Measurements from ENCODE around the gene CTXND1.

CTXND1 gene

GRCh38 chr15:80182611-80183261, 69.3 kb downstream of the CTXND1 start:
- Histone ChIP-seq H3K9ac (ENCODE audit: low read length) (no peak overlapping the region), H3K4me3 (ENCODE audit: low read depth, low read length) (no peak overlapping the region), H3K36me3 (ENCODE audit: control insufficient read depth, insufficient read depth, low read length) (peaks cover 41% of the 10 kb centered on the region), H3K27ac (ENCODE audit: low read depth, low read length) (no peak overlapping the region), H3K4me1 (ENCODE audit: control insufficient read depth, insufficient read depth, low read length) (no peaks in the 10 kb centered on the region), H3K27me3 (ENCODE audit: control insufficient read depth, insufficient read depth, low read length) (no peaks in the 10 kb centered on the region), H3K9me3 (ENCODE audit: control insufficient read depth, insufficient read depth, low read depth, low read length) (no peaks in the 10 kb centered on the region)

- Histone ChIP-seq H3K27ac (ENCODE audit: low read depth, low read length) (no peak overlapping the region), H3K9me3 (ENCODE audit: control insufficient read depth, insufficient read depth, low read depth, low read length) (no peaks in the 10 kb centered on the region), H3K36me3 (ENCODE audit: control insufficient read depth, insufficient read depth, low read length) (peaks cover 36% of the 10 kb centered on the region), H3K4me1 (ENCODE audit: control insufficient read depth, insufficient read depth, low read length) (no peaks in the 10 kb centered on the region), H3K9ac (ENCODE audit: low read length) (no peak overlapping the region), H3K4me3 (ENCODE audit: low read depth, low read length) (no peak overlapping the region), H3K27me3 (ENCODE audit: control insufficient read depth, insufficient read depth, low read length) (no peaks in the 10 kb centered on the region)
These were observed 71.0 kb downstream of the CTXND1 start for GRCh38 chr15:80180986-80181385.

- Histone ChIP-seq H3K36me3 (ENCODE audit: control insufficient read depth, insufficient read depth, low read length) (peaks cover 33% of the 10 kb centered on the region), H3K9ac (ENCODE audit: low read length) (no peak overlapping the region), H3K27me3 (ENCODE audit: control insufficient read depth, insufficient read depth, low read length) (no peaks in the 10 kb centered on the region), H3K9me3 (ENCODE audit: control insufficient read depth, insufficient read depth, low read depth, low read length) (no peaks in the 10 kb centered on the region), H3K27ac (ENCODE audit: low read depth, low read length) (no peak overlapping the region), H3K4me3 (ENCODE audit: low read depth, low read length) (no peak overlapping the region), H3K4me1 (ENCODE audit: control insufficient read depth, insufficient read depth, low read length) (no peaks in the 10 kb centered on the region)
These were observed 71.5 kb downstream of the CTXND1 start for GRCh38 chr15:80180468-80180867.

GRCh38 chr15:80179935-80180334, 72.1 kb downstream of the CTXND1 start:
- H3K9ac ChIP-seq (ENCODE audit: low read length) = no peak overlapping the region
- H3K4me1 ChIP-seq (ENCODE audit: control insufficient read depth, insufficient read depth, low read length) = no peaks in the 10 kb centered on the region
- no peaks in the 10 kb centered on the region for H3K27me3 ChIP-seq (ENCODE audit: control insufficient read depth, insufficient read depth, low read length)
- no peak overlapping the region for H3K4me3 ChIP-seq (ENCODE audit: low read depth, low read length)
- H3K36me3 ChIP-seq (ENCODE audit: control insufficient read depth, insufficient read depth, low read length) = peaks cover 31% of the 10 kb centered on the region
- no peak overlapping the region for H3K27ac ChIP-seq (ENCODE audit: low read depth, low read length)
- no peaks in the 10 kb centered on the region for H3K9me3 ChIP-seq (ENCODE audit: control insufficient read depth, insufficient read depth, low read depth, low read length)

GRCh38 chr15:80179025-80179759, 72.8 kb downstream of the CTXND1 start:
- Histone ChIP-seq H3K27me3 (ENCODE audit: control insufficient read depth, insufficient read depth, low read length) (no peaks in the 10 kb centered on the region), H3K27ac (ENCODE audit: low read depth, low read length) (no peak overlapping the region), H3K9ac (ENCODE audit: low read length) (no peak overlapping the region), H3K4me3 (ENCODE audit: low read depth, low read length) (no peak overlapping the region), H3K4me1 (ENCODE audit: control insufficient read depth, insufficient read depth, low read length) (no peaks in the 10 kb centered on the region), H3K9me3 (ENCODE audit: control insufficient read depth, insufficient read depth, low read depth, low read length) (no peaks in the 10 kb centered on the region), H3K36me3 (ENCODE audit: control insufficient read depth, insufficient read depth, low read length) (peaks cover 33% of the 10 kb centered on the region)

- Histone ChIP-seq H3K9ac (ENCODE audit: low read length) (no peak overlapping the region), H3K27ac (ENCODE audit: low read depth, low read length) (no peak overlapping the region), H3K36me3 (ENCODE audit: control insufficient read depth, insufficient read depth, low read length) (peaks cover 29% of the 10 kb centered on the region), H3K4me3 (ENCODE audit: low read depth, low read length) (no peak overlapping the region), H3K9me3 (ENCODE audit: control insufficient read depth, insufficient read depth, low read depth, low read length) (no peaks in the 10 kb centered on the region), H3K4me1 (ENCODE audit: control insufficient read depth, insufficient read depth, low read length) (no peaks in the 10 kb centered on the region), H3K27me3 (ENCODE audit: control insufficient read depth, insufficient read depth, low read length) (no peaks in the 10 kb centered on the region)
These were observed 74.9 kb downstream of the CTXND1 start for GRCh38 chr15:80177156-80177555.

GRCh38 chr15:80176443-80176842, 75.6 kb downstream of the CTXND1 start:
- Histone ChIP-seq H3K36me3 (ENCODE audit: control insufficient read depth, insufficient read depth, low read length) (peaks cover 28% of the 10 kb centered on the region), H3K27ac (ENCODE audit: low read depth, low read length) (no peak overlapping the region), H3K9me3 (ENCODE audit: control insufficient read depth, insufficient read depth, low read depth, low read length) (no peaks in the 10 kb centered on the region), H3K27me3 (ENCODE audit: control insufficient read depth, insufficient read depth, low read length) (no peaks in the 10 kb centered on the region), H3K9ac (ENCODE audit: low read length) (no peak overlapping the region), H3K4me3 (ENCODE audit: low read depth, low read length) (no peak overlapping the region), H3K4me1 (ENCODE audit: control insufficient read depth, insufficient read depth, low read length) (no peaks in the 10 kb centered on the region)

- H3K9me3 ChIP-seq (ENCODE audit: control insufficient read depth, insufficient read depth, low read depth, low read length) = no peaks in the 10 kb centered on the region
- H3K9ac ChIP-seq (ENCODE audit: low read length) = no peak overlapping the region
- H3K27me3 ChIP-seq (ENCODE audit: control insufficient read depth, insufficient read depth, low read length) = no peaks in the 10 kb centered on the region
- no peak overlapping the region for H3K4me3 ChIP-seq (ENCODE audit: low read depth, low read length)
- H3K27ac ChIP-seq (ENCODE audit: low read depth, low read length) = no peak overlapping the region
- no peaks in the 10 kb centered on the region for H3K4me1 ChIP-seq (ENCODE audit: control insufficient read depth, insufficient read depth, low read length)
- H3K36me3 ChIP-seq (ENCODE audit: control insufficient read depth, insufficient read depth, low read length) = peaks cover 21% of the 10 kb centered on the region; the same call in 1 of the 2 replicates
These were observed 76.6 kb downstream of the CTXND1 start for GRCh38 chr15:80175436-80175835.

GRCh38 chr15:80174017-80174746, 77.8 kb downstream of the CTXND1 start:
- no peak overlapping the region for H3K4me3 ChIP-seq (ENCODE audit: low read depth, low read length)
- H3K36me3 ChIP-seq (ENCODE audit: control insufficient read depth, insufficient read depth, low read length) = peaks cover 21% of the 10 kb centered on the region; the same call in 1 of the 2 replicates
- no peaks in the 10 kb centered on the region for H3K9me3 ChIP-seq (ENCODE audit: control insufficient read depth, insufficient read depth, low read depth, low read length)
- no peak overlapping the region for H3K9ac ChIP-seq (ENCODE audit: low read length)
- H3K4me1 ChIP-seq (ENCODE audit: control insufficient read depth, insufficient read depth, low read length) = no peaks in the 10 kb centered on the region
- H3K27ac ChIP-seq (ENCODE audit: low read depth, low read length) = no peak overlapping the region
- no peaks in the 10 kb centered on the region for H3K27me3 ChIP-seq (ENCODE audit: control insufficient read depth, insufficient read depth, low read length)

GRCh38 chr15:80173022-80173759, 78.8 kb downstream of the CTXND1 start:
- Histone ChIP-seq H3K4me3 (ENCODE audit: low read depth, low read length) (no peak overlapping the region), H3K9me3 (ENCODE audit: control insufficient read depth, insufficient read depth, low read depth, low read length) (no peaks in the 10 kb centered on the region), H3K27ac (ENCODE audit: low read depth, low read length) (no peak overlapping the region), H3K27me3 (ENCODE audit: control insufficient read depth, insufficient read depth, low read length) (no peaks in the 10 kb centered on the region), H3K9ac (ENCODE audit: low read length) (no peak overlapping the region), H3K36me3 (ENCODE audit: control insufficient read depth, insufficient read depth, low read length) (peaks cover 24% of the 10 kb centered on the region; the same call in 1 of the 2 replicates), H3K4me1 (ENCODE audit: control insufficient read depth, insufficient read depth, low read length) (no peaks in the 10 kb centered on the region)
